Esophagus (tissue), 2 donors: ENCODE results near the gene SGPL1. TPM values are rescaled to one million over a fixed set of nuclear protein-coding genes. Genes with fewer than 3 reads are reported as not detected.
A peak's percentile ranks its signal among the peaks of the same experiment; 100 is the strongest.

Source experiments
- H3K27ac ChIP-seq, 2 donors: one replicate each; pipeline ENCODE4 v1.5.1; 2013; ENCODE audit warnings: low read depth in 2 of 2, mild to moderate bottlenecking in 2 of 2, inconsistent platforms in 1 of 2, low read length in 1 of 2, moderate library complexity in 1 of 2
- H3K27me3 ChIP-seq, 2 donors: one replicate each; pipeline ENCODE4 v1.6.1; 2013; ENCODE audit warnings: low read length in 2 of 2, control low read depth in 1 of 2, mild to moderate bottlenecking in 1 of 2; ENCODE audit not compliant: insufficient read depth in 2 of 2, control insufficient read depth in 1 of 2
- H3K36me3 ChIP-seq, 2 donors: one replicate each; pipeline ENCODE4 v1.6.1; 2013; ENCODE audit warnings: low read length in 1 of 2; ENCODE audit not compliant: control insufficient read depth in 2 of 2, insufficient read depth in 2 of 2
- H3K4me1 ChIP-seq, 2 donors: one replicate each; pipeline ENCODE4 v1.6.1; 2013; ENCODE audit warnings: low read length in 1 of 2; ENCODE audit not compliant: control insufficient read depth in 2 of 2, insufficient read depth in 2 of 2
- H3K4me3 ChIP-seq, 2 donors: one replicate each; pipeline ENCODE4 v1.5.1; 2013; ENCODE audit warnings: low read length in 2 of 2, mild to moderate bottlenecking in 2 of 2, low read depth in 1 of 2, moderate library complexity in 1 of 2
- H3K9me3 ChIP-seq, 2 donors: one replicate each; pipeline ENCODE4 v1.6.1; 2013; ENCODE audit warnings: mild to moderate bottlenecking in 2 of 2, low read depth in 1 of 2, low read length in 1 of 2, moderate library complexity in 1 of 2; ENCODE audit not compliant: control insufficient read depth in 2 of 2, insufficient read depth in 1 of 2
- WGBS, 2 donors: extraction: QIAGEN DNeasy Blood & Tissue Kit; methylation state at CpG; one replicate each; pipeline ENCODE4 v1.1.7; 2013; 5-methylcytosine and 5-hydroxymethylcytosine counted together
- polyA plus RNA-seq, 2 donors: library from polyadenylated mRNA; stranded (reverse); fragments of 200-250 nt; gene quantifications; one replicate each; pipeline ENCODE4 v1.2.3, GENCODE V29; 2013
- donor health status: healthy with polysubstance abuse.
- donor health status: Bipolar disorder and iron deficiency.

SGPL1 gene
- polyA plus RNA-seq, 2 donors: 16.6 to 16.7 TPM

DNA sequence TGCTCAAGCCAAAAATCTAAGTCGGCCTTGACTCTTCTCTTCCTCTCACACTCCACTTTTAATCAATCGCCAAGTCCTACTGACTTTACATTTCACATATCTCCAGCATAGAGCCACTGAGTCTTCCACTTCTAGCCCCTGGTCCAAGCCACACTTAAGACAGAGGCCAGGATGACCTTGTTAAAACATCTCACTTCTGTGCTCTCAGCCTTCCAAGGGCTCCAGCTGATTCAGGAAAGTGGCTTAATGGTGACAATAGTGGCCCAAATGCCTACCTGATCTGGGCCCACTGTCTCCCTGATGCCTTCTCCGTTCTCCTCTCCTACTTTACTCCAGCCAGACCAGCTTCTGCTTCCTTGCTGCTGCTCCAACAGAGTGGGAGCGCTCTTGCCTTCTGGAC lies 35.0 kb upstream of the SGPL1 start:
- H3K4me3 ChIP-seq: no peak overlapping the region
- H3K27ac ChIP-seq: no peak overlapping the region
- H3K36me3 ChIP-seq: no peaks in the 10 kb centered on the region
- no peaks in the 10 kb centered on the region for H3K9me3 ChIP-seq
- peaks cover 0 to 3% of the 10 kb centered on the region in 2 donors for H3K4me1 ChIP-seq
- 95 to 96% methylated on average over 4 of the region's 4 CpGs for WGBS, 2 donors
- H3K27me3 ChIP-seq: no peaks in the 10 kb centered on the region

DNA sequence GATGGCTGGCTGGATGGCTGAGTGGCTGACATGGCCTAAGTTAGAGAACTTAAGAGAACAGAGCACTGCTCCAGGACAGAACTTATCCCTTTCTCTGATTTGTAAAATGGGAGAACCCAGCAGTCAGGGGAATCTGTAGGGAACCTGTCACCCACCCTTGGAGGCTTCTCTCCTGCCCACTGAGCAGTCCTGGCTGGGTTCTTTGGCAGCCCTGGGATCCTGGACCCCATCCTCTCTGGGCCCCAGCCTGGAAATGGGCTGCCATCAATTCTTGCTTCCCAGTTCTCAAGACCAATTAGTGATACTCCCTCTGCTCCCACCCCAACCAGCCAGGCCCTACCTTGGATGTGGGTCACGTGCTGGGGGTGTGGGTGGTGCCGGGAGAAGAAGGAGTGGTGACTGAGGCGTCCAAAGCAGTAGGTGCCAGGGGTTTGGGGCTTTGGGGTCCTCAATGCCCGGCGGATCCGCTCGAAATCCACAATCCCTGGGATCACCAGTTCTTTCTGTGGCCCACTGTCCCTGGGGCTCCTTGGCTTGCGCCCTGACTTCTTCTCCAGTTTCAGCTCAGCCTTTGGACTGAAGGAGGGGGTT lies 34.2 kb upstream of the SGPL1 start:
- Histone ChIP-seq H3K36me3 (no peaks in the 10 kb centered on the region), H3K4me3 (no peak overlapping the region), H3K27me3 (no peaks in the 10 kb centered on the region), H3K27ac (no peak overlapping the region), H3K9me3 (no peaks in the 10 kb centered on the region), H3K4me1 (peaks cover 0 to 3% of the 10 kb centered on the region in 2 donors)
- 93 to 95% methylated on average over 8 of the region's 8 CpGs for WGBS, 2 donors

DNA sequence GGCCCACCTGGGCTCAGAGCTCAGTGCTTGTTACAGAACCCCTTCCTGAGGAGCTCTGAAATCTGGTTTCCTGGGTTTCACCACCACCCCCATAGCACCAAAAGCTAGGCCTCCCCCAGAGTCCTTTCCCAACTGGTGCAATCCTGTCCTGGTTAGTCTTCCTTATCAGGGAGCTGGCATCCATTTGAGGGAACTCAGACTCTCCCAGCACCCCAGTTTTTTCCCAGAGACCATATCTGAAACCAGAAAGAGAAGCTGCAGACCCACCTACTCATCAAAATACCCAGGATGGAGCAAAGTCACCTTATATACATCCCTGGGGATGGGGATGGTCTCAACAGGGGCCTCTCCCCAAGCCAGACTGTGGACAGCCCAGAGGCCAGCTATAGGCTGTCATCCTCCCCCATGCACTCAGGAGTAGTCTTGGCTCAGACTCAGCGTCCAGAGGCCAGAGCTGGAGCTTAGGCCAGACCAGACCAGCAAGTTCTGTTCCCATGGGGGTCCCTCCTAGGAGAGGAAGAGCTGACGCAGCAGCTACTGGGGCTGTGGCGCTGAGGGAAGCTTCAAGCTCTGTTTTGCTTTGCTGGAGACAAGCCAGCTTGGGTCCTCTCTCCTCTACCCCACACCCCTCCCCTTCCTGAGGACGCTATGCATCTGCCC lies 33.5 kb upstream of the SGPL1 start:
- H3K36me3 ChIP-seq: no peaks in the 10 kb centered on the region
- H3K4me1 ChIP-seq: peaks cover 0 to 6% of the 10 kb centered on the region in 2 donors
- H3K9me3 ChIP-seq: no peaks in the 10 kb centered on the region
- 72 to 76% methylated on average over 4 of the region's 4 CpGs for WGBS, 2 donors
- H3K27ac ChIP-seq: no peak overlapping the region
- no peaks in the 10 kb centered on the region for H3K27me3 ChIP-seq
- H3K4me3 ChIP-seq: no peak overlapping the region

DNA sequence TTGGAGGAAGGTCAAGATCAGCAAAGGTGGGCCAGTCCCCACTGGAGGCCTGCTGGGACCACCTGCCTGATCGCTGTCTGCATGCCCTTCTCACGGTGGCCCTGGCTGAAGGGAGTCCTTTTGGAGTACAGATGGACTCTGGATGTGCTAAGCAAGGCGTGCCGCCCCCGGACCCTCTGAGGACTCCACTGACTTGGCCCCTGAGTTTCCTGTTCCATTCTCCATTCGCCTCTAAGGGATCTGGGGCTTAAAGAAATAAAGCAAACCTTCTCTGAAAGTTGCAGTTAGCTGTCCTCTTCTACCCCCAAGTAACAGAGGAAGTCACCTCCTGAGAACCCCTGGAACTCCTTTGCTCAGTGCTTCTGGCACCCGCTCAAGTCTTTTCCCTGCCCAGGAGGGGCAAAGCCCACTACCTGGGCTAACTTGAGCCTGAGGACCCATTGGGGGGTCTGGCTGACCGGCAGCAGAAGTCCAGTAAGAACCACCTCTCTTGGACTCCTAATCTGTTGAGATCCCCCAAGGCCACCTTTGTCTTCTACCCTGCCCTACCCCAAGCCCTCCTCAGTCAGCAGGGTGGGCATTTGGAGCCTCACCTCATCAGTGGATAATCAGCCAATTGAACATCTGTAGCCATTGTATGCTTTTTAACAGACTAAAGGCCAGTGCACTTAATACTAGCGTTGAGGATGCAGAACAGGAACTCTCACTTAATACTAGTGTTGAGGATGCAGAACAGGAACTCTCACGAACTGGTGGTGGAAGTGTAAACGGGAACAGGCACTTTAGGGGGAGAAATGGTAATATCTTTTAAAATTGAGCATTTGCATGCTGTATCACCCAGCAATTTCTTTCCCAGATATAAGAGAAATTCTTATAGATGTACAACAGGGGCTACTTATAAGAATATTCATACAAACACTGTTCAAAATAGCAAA lies 32.7 kb upstream of the SGPL1 start:
- H3K27ac ChIP-seq: no peak overlapping the region
- H3K9me3 ChIP-seq: no peaks in the 10 kb centered on the region
- WGBS, 2 donors: 78 to 86% methylated on average over 11 of the region's 11 CpGs

DNA sequence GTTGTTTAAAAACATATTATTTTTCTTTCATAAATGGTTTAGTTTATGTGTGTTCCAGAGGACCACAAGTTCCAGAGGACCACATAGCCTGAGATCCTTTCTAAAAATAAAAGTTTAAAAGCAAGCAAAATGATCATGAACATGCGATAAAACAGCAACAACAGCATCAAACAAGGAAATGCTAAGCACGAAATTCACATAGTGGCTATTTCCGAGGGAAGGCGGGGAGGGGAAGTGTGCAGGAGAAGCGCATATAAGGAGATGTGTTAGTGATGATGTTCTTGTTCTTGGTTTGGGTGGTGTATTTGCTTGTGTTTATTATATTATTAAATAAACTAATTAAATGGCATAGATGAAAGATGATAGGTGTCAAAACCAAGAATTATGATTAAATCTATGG lies 31.7 kb upstream of the SGPL1 start:
- WGBS, 2 donors: 73 to 82% methylated on average over 5 of the region's 5 CpGs
- no peak overlapping the region for H3K4me3 ChIP-seq

More for the DNA sequence above, 32.7 kb upstream of the SGPL1 start:
- Histone ChIP-seq H3K36me3 (no peaks in the 10 kb centered on the region), H3K4me1 (peaks cover 0 to 6% of the 10 kb centered on the region in 2 donors), H3K27me3 (no peaks in the 10 kb centered on the region), H3K4me3 (no peak overlapping the region)

DNA sequence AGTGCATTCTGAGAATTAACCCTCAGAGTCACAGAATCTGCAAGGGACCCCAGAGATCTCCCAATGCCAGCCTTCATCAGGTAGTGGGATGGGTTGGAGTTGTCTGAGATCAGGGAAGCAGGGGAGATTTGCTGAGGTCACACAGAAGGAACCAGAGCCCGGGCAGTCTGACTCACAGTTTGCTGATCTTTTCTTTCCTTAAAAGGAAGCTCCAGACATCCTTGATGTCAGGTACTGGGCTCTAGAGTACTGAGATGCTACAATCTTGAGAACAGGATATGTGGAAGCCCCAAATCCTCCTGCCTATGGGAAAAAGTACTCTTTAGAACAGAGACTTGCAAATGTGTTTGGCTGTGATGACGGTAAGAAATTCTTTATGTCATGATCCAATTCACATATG lies 31.3 kb upstream of the SGPL1 start:
- H3K27me3 ChIP-seq: no peaks in the 10 kb centered on the region
- no peaks in the 10 kb centered on the region for H3K36me3 ChIP-seq
- no peak overlapping the region for H3K4me3 ChIP-seq
- WGBS, 2 donors: 59 to 67% methylated on average over 2 of the region's 2 CpGs
- no peaks in the 10 kb centered on the region for H3K9me3 ChIP-seq
- H3K27ac ChIP-seq: no peak overlapping the region
- peaks cover 0 to 6% of the 10 kb centered on the region in 2 donors for H3K4me1 ChIP-seq

More for the DNA sequence above, 31.7 kb upstream of the SGPL1 start:
- H3K27ac ChIP-seq: no peak overlapping the region
- H3K27me3 ChIP-seq: no peaks in the 10 kb centered on the region
- H3K9me3 ChIP-seq: no peaks in the 10 kb centered on the region
- peaks cover 0 to 6% of the 10 kb centered on the region in 2 donors for H3K4me1 ChIP-seq
- no peaks in the 10 kb centered on the region for H3K36me3 ChIP-seq

DNA sequence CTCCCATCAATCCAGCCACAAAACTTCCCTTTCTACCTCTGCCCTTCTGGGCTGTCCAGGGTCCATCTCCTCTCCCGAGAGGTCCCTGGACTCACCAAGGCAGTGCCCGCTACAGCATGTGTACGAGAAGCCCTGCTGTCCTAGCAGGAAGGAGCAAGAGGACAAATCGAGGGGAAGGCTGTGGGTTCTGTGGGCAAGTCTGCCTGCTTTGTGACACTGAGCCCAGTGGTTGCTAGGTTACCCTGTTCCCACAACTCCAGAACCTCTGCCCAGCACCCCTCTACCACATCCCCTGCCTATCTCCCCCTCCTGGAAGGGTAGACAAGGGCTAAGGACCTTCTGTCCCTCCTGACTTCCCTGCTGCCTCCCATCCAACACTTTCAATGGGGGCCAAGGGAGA lies 30.6 kb upstream of the SGPL1 start, which contains the start of gene TBATA:
Gene TBATA (minus strand): TSS at position 188 of the 400 bp plus-strand sequence. CDS start 1,998 bp downstream, outside the sequence.
- Histone ChIP-seq H3K36me3 (no peaks in the 10 kb centered on the region), H3K9me3 (no peaks in the 10 kb centered on the region), H3K4me1 (peaks cover 0 to 6% of the 10 kb centered on the region in 2 donors), H3K27ac (no peak within 1 kb of the TSS), H3K27me3 (no peaks in the 10 kb centered on the region), H3K4me3 (no peak within 1 kb of the TSS)
- 67 to 74% methylated on average over 4 of the region's 4 CpGs for WGBS, 2 donors

DNA sequence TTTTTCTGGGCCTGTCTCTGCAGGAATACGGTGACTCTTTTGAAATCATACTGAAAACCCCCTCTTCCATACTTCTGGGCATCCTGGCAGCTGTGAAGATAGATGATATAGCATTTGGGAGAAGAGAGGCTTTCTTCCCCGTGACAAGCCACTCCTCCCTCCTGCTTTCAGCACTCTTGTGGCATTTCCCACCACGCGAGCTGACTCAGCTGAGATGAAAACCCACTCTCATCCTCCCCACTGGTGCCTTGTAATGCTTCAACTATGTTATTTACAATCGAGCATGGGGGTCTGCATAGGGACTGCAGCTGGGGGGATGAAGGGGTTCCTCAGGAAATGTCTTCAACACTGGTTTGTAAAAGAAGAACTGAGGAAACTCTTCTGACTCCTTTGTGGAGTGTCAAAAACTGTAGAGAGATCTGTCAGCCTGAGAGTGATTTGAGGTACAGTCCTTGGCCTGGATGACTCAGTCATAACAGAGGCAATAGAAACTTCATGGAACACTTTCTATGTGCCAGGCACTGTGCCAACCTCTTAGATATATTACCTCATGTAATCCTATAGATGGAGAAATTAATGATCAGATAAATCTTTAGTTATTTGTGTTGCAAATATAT lies 28.8 kb upstream of the SGPL1 start:
- Histone ChIP-seq H3K4me3 (no peak overlapping the region), H3K36me3 (no peaks in the 10 kb centered on the region), H3K4me1 (peaks cover 0 to 6% of the 10 kb centered on the region in 2 donors), H3K27me3 (no peaks in the 10 kb centered on the region), H3K9me3 (no peaks in the 10 kb centered on the region), H3K27ac (peak overlapping the region; percentile 30 to 45)
- WGBS, 2 donors: 61 to 64% methylated on average over 5 of the region's 5 CpGs

DNA sequence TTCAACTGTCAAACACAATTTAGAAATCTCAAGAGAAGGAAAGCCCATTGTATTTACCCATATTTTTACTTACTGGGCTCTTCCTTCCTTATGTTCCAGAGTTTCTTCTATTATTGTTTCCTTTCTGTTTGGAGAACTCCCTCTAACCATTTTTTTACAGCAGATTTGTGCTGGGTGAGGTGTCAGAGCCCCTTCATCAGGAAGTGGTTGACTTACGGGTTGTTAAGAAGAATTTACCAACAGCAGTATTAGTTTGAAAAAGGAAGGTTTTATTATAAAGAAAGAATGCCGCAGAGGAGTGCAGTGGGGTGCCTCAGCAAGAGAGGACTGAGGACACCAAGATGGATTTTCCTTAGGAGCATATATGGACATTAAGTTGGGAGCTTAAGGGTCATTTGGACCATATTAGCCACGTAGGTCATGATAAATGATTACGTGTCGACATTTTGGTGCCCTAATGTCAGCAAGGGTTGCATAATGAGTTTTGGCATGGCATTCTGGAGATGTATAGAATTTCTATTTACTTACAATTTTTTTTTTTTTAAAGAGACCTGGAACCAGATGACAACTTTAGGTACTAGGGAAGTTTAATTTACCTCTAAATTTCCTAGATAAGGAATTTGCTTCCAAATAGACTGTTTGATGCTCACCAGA lies 24.2 kb upstream of the SGPL1 start:
- no peak overlapping the region for H3K4me3 ChIP-seq
- WGBS, 2 donors: 61 to 66% methylated on average over 5 of the region's 5 CpGs
- no peak overlapping the region for H3K27ac ChIP-seq
- no peaks in the 10 kb centered on the region for H3K27me3 ChIP-seq
- peaks cover 0 to 3% of the 10 kb centered on the region in 2 donors for H3K4me1 ChIP-seq
- no peaks in the 10 kb centered on the region for H3K36me3 ChIP-seq
- no peaks in the 10 kb centered on the region for H3K9me3 ChIP-seq
